ENCODE measurements around the gene IRX3. TPM values are rescaled to one million over a fixed set of nuclear protein-coding genes. Genes with fewer than 3 reads are reported as not detected.

The IRX3 gene
- polyA plus RNA-seq, 4 donors: 0.07 to 1.00 (median 0.25) TPM

- FAIRE-seq (no peak), DNase-seq (no peak)
- no peak overlapping the region for H3K4me3 ChIP-seq (ENCODE audit: low read depth in 1 of 3, low read length in 3 of 3)
- H3K36me3 ChIP-seq (ENCODE audit: control insufficient read depth in 3 of 3, insufficient read depth in 2 of 3, low read depth in 1 of 3, low read length in 3 of 3): no peaks in the 10 kb centered on the region
- WGBS, 3 donors: 66 to 83% (median 75%) methylated on average over 9 of the region's 9 CpGs
- no peaks in the 10 kb centered on the region for H3K9me3 ChIP-seq (ENCODE audit: control insufficient read depth in 2 of 2, insufficient read depth in 1 of 2, low read depth in 1 of 2, low read length in 1 of 2)
- H3K4me1 ChIP-seq (ENCODE audit: control insufficient read depth in 3 of 3, insufficient read depth in 2 of 3, low read depth in 1 of 3, low read length in 2 of 3): no peaks in the 10 kb centered on the region
- no peak overlapping the region for H3K27ac ChIP-seq (ENCODE audit: low read depth in 1 of 3, low read length in 2 of 3)
- H3K27me3 ChIP-seq (ENCODE audit: control insufficient read depth in 3 of 3, insufficient read depth in 3 of 3, low read length in 3 of 3): peaks cover 0 to 5% (median 3%) of the 10 kb centered on the region in 3 donors
Observed at GRCh38 chr16:54240271-54241129, 46.1 kb downstream of the IRX3 start.

- H3K27me3 ChIP-seq (ENCODE audit: control insufficient read depth in 3 of 3, insufficient read depth in 3 of 3, low read length in 3 of 3): peaks cover 0 to 5% (median 3%) of the 10 kb centered on the region in 3 donors
- WGBS, 3 donors: 56 to 65% (median 61%) methylated on average over 8 of the region's 8 CpGs
- H3K4me1 ChIP-seq (ENCODE audit: control insufficient read depth in 3 of 3, insufficient read depth in 2 of 3, low read depth in 1 of 3, low read length in 2 of 3): no peaks in the 10 kb centered on the region
- H3K9me3 ChIP-seq (ENCODE audit: control insufficient read depth in 2 of 2, insufficient read depth in 1 of 2, low read depth in 1 of 2, low read length in 1 of 2): no peaks in the 10 kb centered on the region
- no peak overlapping the region for H3K4me3 ChIP-seq (ENCODE audit: low read depth in 1 of 3, low read length in 3 of 3)
- no peaks in the 10 kb centered on the region for H3K36me3 ChIP-seq (ENCODE audit: control insufficient read depth in 3 of 3, insufficient read depth in 2 of 3, low read depth in 1 of 3, low read length in 3 of 3)
- DNase-seq (no peak), FAIRE-seq (no peak)
- H3K27ac ChIP-seq (ENCODE audit: low read depth in 1 of 3, low read length in 2 of 3): no peak overlapping the region
Observed at GRCh38 chr16:54239456-54239855, 47.1 kb downstream of the IRX3 start.

DNA sequence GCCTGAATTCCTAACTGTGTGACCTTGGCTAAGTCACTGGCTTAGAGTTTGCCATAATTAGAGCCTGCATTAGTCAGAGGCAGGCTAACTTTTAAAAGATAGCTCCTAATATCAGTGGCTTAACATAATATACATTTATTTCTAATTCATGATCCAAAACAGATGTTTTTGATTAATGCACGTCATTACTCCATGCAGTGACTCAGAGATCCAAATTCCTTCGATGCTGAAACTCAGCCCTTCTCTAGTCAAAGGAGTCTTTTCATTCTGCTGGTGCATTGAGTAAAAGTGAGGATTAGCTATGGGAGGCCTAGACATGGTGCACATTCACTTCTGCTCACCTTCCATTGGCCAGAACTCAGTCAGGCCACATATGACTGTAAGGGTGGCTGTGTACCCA, 49.8 kb downstream of the IRX3 start:
- no peak for DNase-seq
- 71 to 76% (median 75%) methylated on average over 2 of the region's 2 CpGs for WGBS, 3 donors
- no peaks in the 10 kb centered on the region for H3K9me3 ChIP-seq (ENCODE audit: control insufficient read depth in 2 of 2, insufficient read depth in 1 of 2, low read depth in 1 of 2, low read length in 1 of 2)
- FAIRE-seq: no peak
- H3K27ac ChIP-seq (ENCODE audit: low read depth in 1 of 3, low read length in 2 of 3): no peak overlapping the region
- peaks cover 0 to 3% (median 0%) of the 10 kb centered on the region in 3 donors for H3K27me3 ChIP-seq (ENCODE audit: control insufficient read depth in 3 of 3, insufficient read depth in 3 of 3, low read length in 3 of 3)
- no peaks in the 10 kb centered on the region for H3K4me1 ChIP-seq (ENCODE audit: control insufficient read depth in 3 of 3, insufficient read depth in 2 of 3, low read depth in 1 of 3, low read length in 2 of 3)
- no peak overlapping the region for H3K4me3 ChIP-seq (ENCODE audit: low read depth in 1 of 3, low read length in 3 of 3)
- no peaks in the 10 kb centered on the region for H3K36me3 ChIP-seq (ENCODE audit: control insufficient read depth in 3 of 3, insufficient read depth in 2 of 3, low read depth in 1 of 3, low read length in 3 of 3)

DNA sequence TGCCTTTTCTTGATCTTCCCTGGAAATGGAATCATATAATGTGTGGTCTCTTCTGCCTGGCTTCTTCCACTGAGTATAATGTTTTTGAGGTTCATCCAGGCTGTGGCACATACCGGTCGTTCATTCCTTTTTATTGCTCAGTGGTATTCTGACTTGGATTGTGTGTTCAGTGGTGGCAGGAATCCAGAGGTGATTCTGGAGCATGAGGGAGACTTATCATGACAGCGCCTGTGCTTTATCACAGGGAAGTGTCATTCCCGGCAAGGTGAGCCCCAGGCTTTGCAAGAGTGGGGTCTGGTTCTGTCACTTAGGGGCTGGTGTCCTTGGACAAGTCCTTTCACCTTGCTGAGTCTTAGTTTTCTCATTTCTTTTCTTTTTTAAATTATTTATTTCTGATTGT, 53.0 kb downstream of the IRX3 start:
- Histone ChIP-seq H3K27ac (ENCODE audit: low read depth in 1 of 3, low read length in 2 of 3) (no peak overlapping the region), H3K9me3 (ENCODE audit: control insufficient read depth in 2 of 2, insufficient read depth in 1 of 2, low read depth in 1 of 2, low read length in 1 of 2) (peaks cover 0 to 4% of the 10 kb centered on the region in 2 donors), H3K27me3 (ENCODE audit: control insufficient read depth in 3 of 3, insufficient read depth in 3 of 3, low read length in 3 of 3) (peaks cover 0 to 3% (median 0%) of the 10 kb centered on the region in 3 donors), H3K4me1 (ENCODE audit: control insufficient read depth in 3 of 3, insufficient read depth in 2 of 3, low read depth in 1 of 3, low read length in 2 of 3) (no peaks in the 10 kb centered on the region), H3K4me3 (ENCODE audit: low read depth in 1 of 3, low read length in 3 of 3) (no peak overlapping the region), H3K36me3 (ENCODE audit: control insufficient read depth in 3 of 3, insufficient read depth in 2 of 3, low read depth in 1 of 3, low read length in 3 of 3) (no peaks in the 10 kb centered on the region)
- DNase-seq (no peak), FAIRE-seq (no peak)
- 11 to 64% (median 39%) methylated on average over 4 of the region's 4 CpGs for WGBS, 3 donors

Measured in small intestine (tissue), 7 donors.